Trophoblast cell (in vitro differentiated cells and primary cell): Measurements from ENCODE around the gene CSGALNACT2.
A peak's percentile ranks its signal among the peaks of the same experiment; 100 is the strongest.

ENCODE experiments used
- DNase-seq, 2 donors: peaks; one replicate each; pipeline ENCODE4 v3.0.0-alpha.2; 2016
- H2AFZ ChIP-seq: 2 replicates; pipeline ENCODE4 v1.6.1; 2013; ENCODE audit warnings: low read length, moderate library complexity, mild to moderate bottlenecking; ENCODE audit not compliant: insufficient read depth, poor library complexity
- H2AK5ac ChIP-seq: 2 replicates; pipeline ENCODE4 v1.6.1; 2013; ENCODE audit warnings: mild to moderate bottlenecking, low read length
- H2BK120ac ChIP-seq: 2 replicates; pipeline ENCODE4 v1.6.1; 2013; ENCODE audit warnings: low read length, mild to moderate bottlenecking, moderate library complexity; ENCODE audit not compliant: insufficient read depth, poor library complexity
- H2BK12ac ChIP-seq: 2 replicates; pipeline ENCODE4 v1.6.1; 2013; ENCODE audit warnings: mild to moderate bottlenecking, low read length, moderate library complexity
- H2BK5ac ChIP-seq: 2 replicates; pipeline ENCODE4 v1.6.1; 2013; ENCODE audit warnings: low read length, low read depth, moderate library complexity, mild to moderate bottlenecking; ENCODE audit not compliant: poor library complexity
- H3K14ac ChIP-seq: 2 replicates; pipeline ENCODE4 v1.6.1; 2013; ENCODE audit warnings: mild to moderate bottlenecking, low read length
- H3K18ac ChIP-seq: 2 replicates; pipeline ENCODE4 v1.6.1; 2013; ENCODE audit warnings: mild to moderate bottlenecking, low read length
- H3K23ac ChIP-seq: 2 replicates; pipeline ENCODE4 v1.6.1; 2013; ENCODE audit warnings: low read length
- H3K27ac ChIP-seq: 2 replicates; pipeline ENCODE4 v1.5.1; 2013; ENCODE audit warnings: low read depth, mild to moderate bottlenecking, inconsistent platforms, low read length, moderate library complexity
- H3K27me3 ChIP-seq: 2 replicates; pipeline ENCODE4 v1.6.1; 2013; ENCODE audit warnings: inconsistent platforms, mild to moderate bottlenecking, low read length, moderate library complexity; ENCODE audit not compliant: insufficient read depth
- H3K36me3 ChIP-seq, 2 experiments: 1 replicate in 1 of 2; 2 replicates in 1 of 2; pipeline ENCODE4 v1.6.1; 2013; ENCODE audit warnings: low read length in 2 of 2, mild to moderate bottlenecking in 2 of 2, moderate library complexity in 1 of 2; ENCODE audit not compliant: insufficient read depth in 2 of 2, control insufficient read depth in 1 of 2
- H3K4ac ChIP-seq: 2 replicates; pipeline ENCODE4 v1.6.1; 2013; ENCODE audit warnings: low read depth, mild to moderate bottlenecking, low read length, moderate library complexity
- H3K4me1 ChIP-seq, 2 experiments: 1 replicate in 1 of 2; 2 replicates in 1 of 2; pipeline ENCODE4 v1.6.1; 2013; ENCODE audit warnings: low read length in 2 of 2, mild to moderate bottlenecking in 2 of 2, moderate library complexity in 1 of 2; ENCODE audit not compliant: insufficient read depth in 2 of 2, control insufficient read depth in 1 of 2
- H3K4me2 ChIP-seq: 2 replicates; pipeline ENCODE4 v1.6.1; 2013; ENCODE audit warnings: inconsistent platforms, mild to moderate bottlenecking, low read length, moderate library complexity
- H3K4me3 ChIP-seq: 2 replicates; pipeline ENCODE4 v1.5.1; 2013; ENCODE audit warnings: mild to moderate bottlenecking, low read depth, low read length, inconsistent platforms
- H3K79me1 ChIP-seq: one replicate; pipeline ENCODE4 v1.6.1; 2013; ENCODE audit warnings: low read length
- H3K79me2 ChIP-seq: 2 replicates; pipeline ENCODE4 v1.6.1; 2013; ENCODE audit warnings: low read length, mild to moderate bottlenecking; ENCODE audit not compliant: control insufficient read depth, insufficient read depth, poor library complexity
- H3K9ac ChIP-seq: 2 replicates; pipeline ENCODE4 v1.6.1; 2013; ENCODE audit warnings: mild to moderate bottlenecking, low read length
- H3K9me3 ChIP-seq: 2 replicates; pipeline ENCODE4 v1.6.1; 2013; ENCODE audit warnings: low read depth, mild to moderate bottlenecking, control low read depth, inconsistent platforms, low read length; ENCODE audit not compliant: insufficient read depth
- H4K12ac ChIP-seq: 2 replicates; pipeline ENCODE4 v1.6.1; 2013; ENCODE audit warnings: low read depth, mild to moderate bottlenecking, low read length, moderate library complexity
- H4K8ac ChIP-seq: 2 replicates; pipeline ENCODE4 v1.6.1; 2013; ENCODE audit warnings: low read depth, mild to moderate bottlenecking, low read length, moderate library complexity
- H4K91ac ChIP-seq: one replicate; pipeline ENCODE4 v1.6.1; 2013; ENCODE audit warnings: low read depth, mild to moderate bottlenecking, low read length, moderate library complexity
- WGBS: extraction: QIAGEN DNeasy Blood & Tissue Kit; methylation state at CpG from one replicate; pipeline ENCODE4 v1.1.7; 2013; ENCODE audit warnings: missing lambda C conversion rate; ENCODE audit not compliant: insufficient read length, insufficient coverage; ENCODE audit errors: extremely low coverage; 5-methylcytosine and 5-hydroxymethylcytosine counted together

The CSGALNACT2 gene

DNA sequence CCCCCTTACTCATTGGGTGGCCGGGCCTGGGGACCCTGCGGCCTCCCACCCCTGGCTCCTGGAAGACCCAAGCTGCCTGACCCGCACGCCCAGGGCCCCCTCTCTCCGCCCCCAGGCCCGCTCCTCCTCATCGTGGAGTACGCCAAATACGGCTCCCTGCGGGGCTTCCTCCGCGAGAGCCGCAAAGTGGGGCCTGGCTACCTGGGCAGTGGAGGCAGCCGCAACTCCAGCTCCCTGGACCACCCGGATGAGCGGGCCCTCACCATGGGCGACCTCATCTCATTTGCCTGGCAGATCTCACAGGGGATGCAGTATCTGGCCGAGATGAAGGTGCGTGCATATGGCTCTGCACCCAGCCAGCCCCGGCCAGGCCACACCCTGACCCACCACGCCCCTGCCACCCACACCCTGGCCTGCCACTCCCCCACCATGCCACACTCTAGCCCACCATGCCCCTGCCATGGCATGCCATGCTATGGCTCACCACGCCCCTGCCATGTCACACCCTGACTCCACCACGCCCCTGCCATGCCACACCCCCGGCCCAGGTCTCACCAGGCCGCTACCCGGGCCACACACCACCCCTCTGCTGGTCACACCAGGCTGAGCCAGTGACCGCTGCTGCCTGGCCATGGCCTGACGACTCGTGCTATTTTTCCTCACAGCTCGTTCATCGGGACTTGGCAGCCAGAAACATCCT, 18.7 kb upstream of the CSGALNACT2 start:
- Histone ChIP-seq H3K36me3 (no peaks in the 10 kb centered on the region), H4K12ac (no peak overlapping the region), H2BK12ac (no peak overlapping the region), H2BK120ac (no peak overlapping the region), H2AK5ac (no peak overlapping the region), H3K9me3 (no peaks in the 10 kb centered on the region), H3K27me3 (no peaks in the 10 kb centered on the region), H2BK5ac (no peak overlapping the region), H4K8ac (no peak overlapping the region), H2AFZ (no peak overlapping the region), H3K4me3 (peak overlapping the region; percentile 18), H4K91ac (no peak overlapping the region), H3K79me1 (no peaks in the 10 kb centered on the region), H3K79me2 (no peaks in the 10 kb centered on the region), H3K9ac (no peak overlapping the region), H3K27ac (no peak overlapping the region), H3K4me2 (no peak overlapping the region), H3K23ac (no peak overlapping the region), H3K18ac (no peak overlapping the region), H3K4me1 (no peaks in the 10 kb centered on the region), H3K4ac (no peak overlapping the region), H3K14ac (no peak overlapping the region)
- DNase-seq = no peak
- WGBS = no CpG with 5 or more reads among the region's 31 CpGs

DNA sequence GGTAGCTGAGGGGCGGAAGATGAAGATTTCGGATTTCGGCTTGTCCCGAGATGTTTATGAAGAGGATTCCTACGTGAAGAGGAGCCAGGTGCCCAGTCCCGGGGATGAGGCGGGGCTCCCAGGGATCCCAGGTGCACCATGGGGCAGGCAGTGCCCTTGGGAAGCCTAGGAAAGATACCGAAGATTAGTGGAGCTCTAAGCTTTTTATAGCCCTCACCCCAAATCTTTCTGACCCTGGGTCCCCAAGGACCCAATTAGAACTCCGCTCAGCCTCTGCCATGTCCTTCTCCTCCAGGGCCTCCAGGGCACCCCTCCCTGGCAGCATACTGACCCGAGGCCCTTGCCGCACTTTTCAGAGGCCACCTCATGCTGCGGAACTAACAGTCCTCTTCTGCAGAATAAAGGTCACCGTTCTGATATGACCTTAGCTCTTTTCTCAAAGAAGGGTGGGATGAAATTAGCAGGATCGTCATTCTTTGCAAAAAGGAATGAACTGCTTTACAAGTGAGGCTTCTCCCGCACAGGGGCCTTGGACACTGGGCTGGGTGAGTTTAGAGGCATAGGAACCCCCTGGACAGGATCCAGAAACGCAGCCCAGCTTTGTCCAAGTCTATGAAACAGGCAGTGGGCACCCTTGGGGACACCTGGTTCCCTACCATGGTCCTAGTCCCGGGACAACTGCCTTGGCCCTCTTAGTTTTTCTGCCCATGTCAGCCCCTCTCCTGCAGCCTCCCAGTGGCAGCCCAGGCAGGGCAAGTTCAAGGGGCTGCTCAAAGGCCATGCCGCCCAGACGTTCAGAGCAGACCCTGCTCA, 17.9 kb upstream of the CSGALNACT2 start:
- Histone ChIP-seq H2BK5ac (no peak overlapping the region), H2BK120ac (no peak overlapping the region), H4K91ac (no peak overlapping the region), H4K8ac (no peak overlapping the region), H3K23ac (no peak overlapping the region), H3K4me3 (no peak overlapping the region), H3K9me3 (no peaks in the 10 kb centered on the region), H2AFZ (no peak overlapping the region), H3K79me1 (no peaks in the 10 kb centered on the region), H3K36me3 (no peaks in the 10 kb centered on the region), H2AK5ac (no peak overlapping the region), H3K18ac (no peak overlapping the region), H3K79me2 (no peaks in the 10 kb centered on the region), H2BK12ac (no peak overlapping the region), H3K4me1 (no peaks in the 10 kb centered on the region), H3K9ac (no peak overlapping the region), H3K14ac (no peak overlapping the region), H3K27me3 (no peaks in the 10 kb centered on the region), H3K4me2 (no peak overlapping the region), H3K27ac (no peak overlapping the region), H4K12ac (no peak overlapping the region), H3K4ac (no peak overlapping the region)
- DNase-seq = no peak
- WGBS = no CpG with 5 or more reads among the region's 19 CpGs

- DNase-seq = peak; percentile 30 to 36
- Histone ChIP-seq H3K4me2 (no peak overlapping the region), H2AK5ac (no peak overlapping the region), H3K79me2 (no peaks in the 10 kb centered on the region), H3K36me3 (no peaks in the 10 kb centered on the region), H3K4ac (no peak overlapping the region), H3K27me3 (no peaks in the 10 kb centered on the region), H3K4me3 (no peak overlapping the region), H3K79me1 (no peaks in the 10 kb centered on the region), H3K23ac (no peak overlapping the region), H4K91ac (no peak overlapping the region), H2AFZ (no peak overlapping the region), H2BK5ac (no peak overlapping the region), H3K14ac (no peak overlapping the region), H4K8ac (no peak overlapping the region), H4K12ac (no peak overlapping the region), H2BK12ac (no peak overlapping the region), H2BK120ac (no peak overlapping the region), H3K27ac (no peak overlapping the region), H3K18ac (no peak overlapping the region), H3K4me1 (no peaks in the 10 kb centered on the region), H3K9me3 (no peaks in the 10 kb centered on the region), H3K9ac (no peak overlapping the region)
- WGBS = no CpG with 5 or more reads among the region's 3 CpGs
These were observed 17.3 kb upstream of the CSGALNACT2 start for GRCh38 chr10:43120929-43121314.

- DNase-seq = no peak
- no peaks in the 10 kb centered on the region for H3K79me1 ChIP-seq
- no peak overlapping the region for H4K12ac ChIP-seq
- H3K4me3 ChIP-seq = peak overlapping the region; percentile 50
- H3K9ac ChIP-seq = no peak overlapping the region
- no peak overlapping the region for H3K4ac ChIP-seq
- H3K27me3 ChIP-seq = no peaks in the 10 kb centered on the region
- H2BK5ac ChIP-seq = no peak overlapping the region
- H3K18ac ChIP-seq = no peak overlapping the region
- H3K9me3 ChIP-seq = no peaks in the 10 kb centered on the region
- H4K8ac ChIP-seq = no peak overlapping the region
- no peak overlapping the region for H3K14ac ChIP-seq
- no peak overlapping the region for H3K27ac ChIP-seq
- no peak overlapping the region for H4K91ac ChIP-seq
- H2AK5ac ChIP-seq = no peak overlapping the region
- no peak overlapping the region for H2BK12ac ChIP-seq
- WGBS = no CpG with 5 or more reads among the region's 1 CpG
- H2BK120ac ChIP-seq = no peak overlapping the region
- no peaks in the 10 kb centered on the region for H3K36me3 ChIP-seq
- no peak overlapping the region for H2AFZ ChIP-seq
- H3K23ac ChIP-seq = no peak overlapping the region
- H3K79me2 ChIP-seq = no peaks in the 10 kb centered on the region
- no peaks in the 10 kb centered on the region for H3K4me1 ChIP-seq
- no peak overlapping the region for H3K4me2 ChIP-seq
These were observed 16.8 kb upstream of the CSGALNACT2 start for GRCh38 chr10:43121444-43121843.
